Suprapubic skin (tissue), 4 donors: ENCODE results near the gene RAB40C. TPM values are rescaled to one million over a fixed set of nuclear protein-coding genes. Genes with fewer than 3 reads are reported as not detected.

Experiments used
- DNase-seq, 2 donors: peaks; one replicate each; pipeline ENCODE4 v3.0.0-alpha.2; 2019; ENCODE audit warnings: low spot score in 2 of 2
- H3K27ac ChIP-seq: fragments of 200-600 bp; sonication (generic); one replicate; pipeline ENCODE4 v1.5.1; 2019
- H3K27me3 ChIP-seq: fragments of 200-600 bp; sonication (generic); one replicate; pipeline ENCODE4 v1.5.1; 2019
- H3K36me3 ChIP-seq: fragments of 200-600 bp; sonication (generic); one replicate; pipeline ENCODE4 v1.5.1; 2019
- H3K4me1 ChIP-seq: fragments of 200-600 bp; sonication (generic); one replicate; pipeline ENCODE4 v1.5.1; 2019
- H3K4me3 ChIP-seq: fragments of 200-600 bp; sonication (generic); one replicate; pipeline ENCODE4 v1.5.1; 2019; ENCODE audit warnings: mild to moderate bottlenecking
- H3K9me3 ChIP-seq: fragments of 200-600 bp; sonication (generic); one replicate; pipeline ENCODE4 v1.5.1; 2019
- EP300 ChIP-seq: sonication (generic); formaldehyde crosslinking; IDR thresholded peaks from one replicate; pipeline ENCODE4 v1.6.1; 2017; ENCODE audit warnings: antibody characterized with exemption
- POLR2A ChIP-seq, 2 donors: fragments of 450-650 bp; IDR thresholded peaks; one replicate each; pipeline ENCODE4 v1.6.1; 2017; ENCODE audit warnings: antibody characterized with exemption in 2 of 2, mild to moderate bottlenecking in 2 of 2, moderate library complexity in 2 of 2
- POLR2AphosphoS5 ChIP-seq, 3 donors: sonication (generic); formaldehyde crosslinking; IDR thresholded peaks; one replicate each; pipeline ENCODE4 v1.6.1; 2017; ENCODE audit warnings: antibody characterized with exemption in 3 of 3
- WGBS: methylation state at CpG from one replicate; pipeline ENCODE4 v1.1.5; 2018; 5-methylcytosine and 5-hydroxymethylcytosine counted together
- total RNA-seq, 4 donors: library from RNA; depleted of rRNA; stranded (reverse); fragments of >200 nt; gene quantifications; one replicate each; pipeline ENCODE4 v1.1.0, GENCODE V29; 2016
- TF ChIP-seq, protein P1 (sequence below), 2 donors: fragments of 200-600 bp in 1 of 2; fragments of 450-650 bp in 1 of 2; sonication (generic) in 1 of 2; IDR thresholded peaks; one replicate each; pipeline ENCODE4 v1.5.1; 2016 to 2019; ENCODE audit warnings: antibody characterized with exemption in 2 of 2, mild to moderate bottlenecking in 1 of 2, moderate library complexity in 1 of 2

RAB40C gene
- total RNA-seq, 4 donors from 2014 or later: 77.8 to 116 (median 110) TPM

DNA sequence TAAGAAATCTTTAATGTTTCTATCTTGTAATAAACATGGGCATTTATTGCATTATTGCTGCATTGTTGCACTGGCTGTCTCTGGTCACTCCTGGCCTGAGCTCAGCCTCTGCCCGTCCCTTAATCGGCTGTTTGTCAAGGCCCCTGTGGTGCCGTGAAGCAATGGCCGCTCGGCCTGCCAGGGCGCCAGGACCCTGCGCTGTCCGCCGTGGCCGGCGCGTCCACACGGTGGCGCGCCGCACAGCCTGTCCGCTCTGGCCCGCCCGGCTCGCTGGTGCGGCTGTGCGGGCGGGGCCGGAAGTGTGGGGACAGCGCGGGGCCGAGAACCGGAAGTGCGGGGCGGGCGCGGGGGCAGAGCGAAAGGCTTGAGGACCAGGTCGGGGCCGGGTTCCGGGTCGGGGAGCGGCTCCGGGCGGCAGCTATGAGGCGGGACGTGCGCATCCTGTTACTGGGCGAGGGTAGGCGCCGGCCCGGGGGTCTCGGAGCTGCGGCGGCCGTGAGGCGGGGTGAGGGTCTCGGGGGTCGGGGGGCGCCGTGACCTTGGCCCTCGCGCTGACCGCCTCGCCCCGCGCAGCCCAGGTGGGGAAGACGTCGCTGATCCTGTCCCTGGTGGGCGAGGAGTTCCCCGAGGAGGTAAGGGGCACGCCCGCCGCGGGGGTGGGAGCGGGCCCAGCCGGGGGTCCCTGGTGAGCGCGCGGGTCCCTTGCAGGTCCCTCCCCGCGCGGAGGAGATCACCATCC, 78.1 kb downstream of the RAB40C start, which contains the start of gene RHOT2:
Gene RHOT2, plus strand, starts transcription at position 353 of the 739 bp plus-strand sequence. Its CDS starts 68 bp downstream, at position 421.
- Histone ChIP-seq H3K27me3 (no peaks in the 10 kb centered on the region), H3K4me3 (peak within 1 kb of the TSS; percentile 84), H3K27ac (peak within 1 kb of the TSS; percentile 77), H3K36me3 (peaks cover 41% of the 10 kb centered on the region), H3K4me1 (peaks cover 27% of the 10 kb centered on the region), H3K9me3 (no peaks in the 10 kb centered on the region)
- 0% methylated on average over 12 of the region's 78 CpGs for WGBS
- peak; percentile 94 to 96 for DNase-seq
- peak in 1 of 2 donors; percentile 51 for TF ChIP-seq POLR2A (IDR thresholded peaks at IDR 0.05)
- TF ChIP-seq POLR2AphosphoS5 (IDR thresholded peaks at IDR 0.05): peak in 2 of 3 donors; percentile 61 to 76
- TF ChIP-seq EP300: no peak
- TF ChIP-seq, protein P1, sequence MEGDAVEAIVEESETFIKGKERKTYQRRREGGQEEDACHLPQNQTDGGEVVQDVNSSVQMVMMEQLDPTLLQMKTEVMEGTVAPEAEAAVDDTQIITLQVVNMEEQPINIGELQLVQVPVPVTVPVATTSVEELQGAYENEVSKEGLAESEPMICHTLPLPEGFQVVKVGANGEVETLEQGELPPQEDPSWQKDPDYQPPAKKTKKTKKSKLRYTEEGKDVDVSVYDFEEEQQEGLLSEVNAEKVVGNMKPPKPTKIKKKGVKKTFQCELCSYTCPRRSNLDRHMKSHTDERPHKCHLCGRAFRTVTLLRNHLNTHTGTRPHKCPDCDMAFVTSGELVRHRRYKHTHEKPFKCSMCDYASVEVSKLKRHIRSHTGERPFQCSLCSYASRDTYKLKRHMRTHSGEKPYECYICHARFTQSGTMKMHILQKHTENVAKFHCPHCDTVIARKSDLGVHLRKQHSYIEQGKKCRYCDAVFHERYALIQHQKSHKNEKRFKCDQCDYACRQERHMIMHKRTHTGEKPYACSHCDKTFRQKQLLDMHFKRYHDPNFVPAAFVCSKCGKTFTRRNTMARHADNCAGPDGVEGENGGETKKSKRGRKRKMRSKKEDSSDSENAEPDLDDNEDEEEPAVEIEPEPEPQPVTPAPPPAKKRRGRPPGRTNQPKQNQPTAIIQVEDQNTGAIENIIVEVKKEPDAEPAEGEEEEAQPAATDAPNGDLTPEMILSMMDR (IDR thresholded peaks at IDR 0.05): peak; percentile 81 to 97

DNA sequence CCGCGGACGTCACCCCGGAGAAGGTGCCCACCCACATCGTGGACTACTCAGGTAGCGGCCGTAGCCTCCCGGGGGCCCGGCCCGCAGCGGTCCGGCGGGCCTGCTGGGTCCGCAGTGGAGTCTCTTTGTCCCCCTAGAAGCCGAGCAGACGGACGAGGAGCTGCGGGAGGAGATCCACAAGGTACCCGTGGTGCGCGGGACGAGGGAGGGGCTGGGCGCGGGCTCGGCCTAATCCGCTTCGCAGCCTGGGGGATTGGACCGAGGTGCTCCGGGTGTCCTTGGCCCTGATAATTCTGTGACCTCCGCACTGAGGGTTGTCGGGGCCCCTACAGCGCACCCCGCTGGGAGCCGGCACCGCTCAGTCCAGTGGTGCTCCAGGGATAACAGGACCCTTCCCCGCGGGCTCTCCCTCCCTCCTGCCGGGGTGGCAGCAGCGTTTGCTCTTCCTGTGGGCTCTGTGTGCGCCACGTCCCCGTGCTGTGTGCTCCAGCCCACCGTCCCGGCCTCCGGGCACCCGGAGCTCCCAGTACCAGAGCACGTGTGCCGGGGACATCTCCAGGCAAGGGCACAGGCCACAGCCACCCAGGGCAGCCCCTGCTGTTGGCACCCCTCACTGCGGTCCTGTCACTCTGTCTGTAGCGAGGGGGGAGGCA, 78.8 kb downstream of the RAB40C start:
- no peaks in the 10 kb centered on the region for H3K27me3 ChIP-seq
- no peak for TF ChIP-seq POLR2A (IDR thresholded peaks at IDR 0.05)
- no peak for TF ChIP-seq POLR2AphosphoS5 (IDR thresholded peaks at IDR 0.05)
- no peak for TF ChIP-seq EP300
- TF ChIP-seq, protein P1 (IDR thresholded peaks at IDR 0.05): no peak
- no peak for DNase-seq
- no peaks in the 10 kb centered on the region for H3K9me3 ChIP-seq
- WGBS: no CpG with 5 or more reads among the region's 50 CpGs
- peak overlapping the region; percentile 77 for H3K27ac ChIP-seq
- H3K4me3 ChIP-seq: peak overlapping the region; percentile 84
- H3K36me3 ChIP-seq: peaks cover 48% of the 10 kb centered on the region
- H3K4me1 ChIP-seq: peaks cover 27% of the 10 kb centered on the region

DNA sequence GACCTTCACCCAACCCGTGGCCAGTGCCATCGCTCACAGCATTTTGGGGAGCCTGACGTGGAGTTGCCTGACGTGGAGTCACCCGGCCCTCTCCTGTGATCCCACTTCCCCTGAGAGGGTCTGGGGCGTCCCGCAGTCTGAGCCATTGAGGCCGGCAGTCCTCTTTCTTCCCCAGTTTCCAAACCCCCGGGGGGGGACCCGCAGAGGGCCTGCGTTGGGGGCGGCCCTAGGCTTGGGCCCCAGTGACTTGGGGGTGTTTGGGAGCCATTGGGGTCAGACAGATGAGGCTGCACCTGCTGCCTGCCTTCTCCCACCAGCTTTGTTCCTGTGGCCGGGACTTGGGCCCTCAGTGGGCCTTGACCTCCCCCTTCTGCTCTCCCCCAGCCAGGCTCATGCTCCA, 79.8 kb downstream of the RAB40C start:
- 84% methylated on average over 6 of the region's 13 CpGs for WGBS
- H3K4me3 ChIP-seq: no peak overlapping the region
- peaks cover 51% of the 10 kb centered on the region for H3K36me3 ChIP-seq
- H3K9me3 ChIP-seq: no peaks in the 10 kb centered on the region
- TF ChIP-seq, protein P1 (IDR thresholded peaks at IDR 0.05): no peak
- TF ChIP-seq EP300 (no peak), POLR2A (IDR thresholded peaks at IDR 0.05) (no peak), POLR2AphosphoS5 (IDR thresholded peaks at IDR 0.05) (no peak)
- DNase-seq: no peak
- no peaks in the 10 kb centered on the region for H3K27me3 ChIP-seq
- H3K27ac ChIP-seq: no peak overlapping the region
- peaks cover 27% of the 10 kb centered on the region for H3K4me1 ChIP-seq

DNA sequence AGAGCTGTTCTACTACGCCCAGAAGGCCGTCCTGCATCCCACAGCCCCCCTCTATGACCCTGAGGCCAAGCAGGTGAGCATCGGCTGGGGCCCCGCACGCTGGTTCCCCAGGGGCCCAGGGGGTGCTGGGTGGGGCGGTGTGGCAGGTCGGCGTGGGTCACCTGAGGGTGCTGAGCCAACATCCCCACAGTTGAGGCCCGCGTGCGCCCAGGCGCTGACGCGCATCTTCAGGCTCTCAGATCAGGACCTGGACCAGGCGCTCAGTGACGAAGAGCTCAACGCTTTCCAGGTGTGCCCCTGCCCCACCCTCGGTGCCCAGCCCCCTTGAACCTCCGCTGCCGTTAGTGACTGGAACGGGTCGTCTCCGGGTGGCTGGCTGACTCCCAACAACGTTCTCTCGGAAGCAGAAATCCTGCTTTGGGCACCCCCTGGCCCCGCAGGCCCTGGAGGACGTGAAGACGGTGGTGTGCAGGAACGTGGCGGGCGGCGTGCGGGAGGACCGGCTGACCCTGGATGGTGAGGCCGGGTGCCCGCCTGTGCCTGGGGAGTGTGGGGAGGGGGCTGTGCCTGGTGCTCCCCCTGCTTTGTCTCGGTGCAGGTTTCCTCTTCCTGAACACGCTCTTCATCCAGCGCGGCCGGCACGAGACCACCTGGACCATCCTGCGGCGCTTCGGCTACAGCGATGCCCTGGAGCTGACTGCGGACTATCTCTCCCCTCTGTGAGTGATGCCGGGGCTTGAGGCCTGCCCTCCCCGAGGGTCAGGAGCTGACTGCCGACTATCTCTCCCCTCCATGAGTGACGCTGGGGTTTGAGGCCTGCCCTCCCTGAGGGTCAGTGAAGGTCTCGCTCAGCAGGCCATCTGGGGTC, 80.9 kb downstream of the RAB40C start:
- DNase-seq: no peak
- Histone ChIP-seq H3K9me3 (no peaks in the 10 kb centered on the region), H3K4me1 (peaks cover 36% of the 10 kb centered on the region), H3K4me3 (no peak overlapping the region), H3K36me3 (peaks cover 51% of the 10 kb centered on the region), H3K27ac (no peak overlapping the region), H3K27me3 (no peaks in the 10 kb centered on the region)
- WGBS: 85% methylated on average over 16 of the region's 52 CpGs
- TF ChIP-seq POLR2AphosphoS5 (IDR thresholded peaks at IDR 0.05) (no peak), EP300 (no peak), POLR2A (IDR thresholded peaks at IDR 0.05) (no peak)
- TF ChIP-seq, protein P1 (IDR thresholded peaks at IDR 0.05): no peak
